ENCODE measurements around the gene CEP112.

CEP112 gene

GRCh38 chr17:65627891-65628643 lies 563.9 kb downstream of the CEP112 start:
- DNase-seq, result no peak

- no peak for DNase-seq
Measured at GRCh38 chr17:65627108-65627507, 564.8 kb downstream of the CEP112 start.

- no peak for DNase-seq
Measured at GRCh38 chr17:65626451-65626850, 565.5 kb downstream of the CEP112 start.

- DNase-seq, result no peak
Measured at GRCh38 chr17:65618516-65618915, 573.4 kb downstream of the CEP112 start.

GRCh38 chr17:65617496-65617895 lies 574.4 kb downstream of the CEP112 start:
- DNase-seq, result no peak

GRCh38 chr17:65609749-65610148 lies 582.2 kb downstream of the CEP112 start:
- no peak for DNase-seq

GRCh38 chr17:65609286-65609685 lies 582.6 kb downstream of the CEP112 start:
- no peak for DNase-seq

- no peak for DNase-seq
Measured at GRCh38 chr17:65604070-65604469, 587.9 kb downstream of the CEP112 start.

GRCh38 chr17:65601881-65602280 lies 590.1 kb downstream of the CEP112 start:
- no peak for DNase-seq

GRCh38 chr17:65601145-65601544 lies 590.8 kb downstream of the CEP112 start:
- no peak for DNase-seq

GRCh38 chr17:65600518-65600917 lies 591.4 kb downstream of the CEP112 start:
- DNase-seq, result no peak

GRCh38 chr17:65599650-65600049 lies 592.3 kb downstream of the CEP112 start:
- DNase-seq, result no peak

GRCh38 chr17:65598746-65599145 lies 593.2 kb downstream of the CEP112 start:
- DNase-seq, result no peak

GRCh38 chr17:65595071-65595656 lies 596.8 kb downstream of the CEP112 start:
- no peak for DNase-seq

GRCh38 chr17:65593855-65594845 lies 597.8 kb downstream of the CEP112 start:
- DNase-seq, result no peak

GRCh38 chr17:65593092-65593854 lies 598.7 kb downstream of the CEP112 start:
- no peak for DNase-seq

- DNase-seq, result no peak
Measured at GRCh38 chr17:65592125-65592965, 599.6 kb downstream of the CEP112 start.

GRCh38 chr17:65589321-65589720 lies 602.6 kb downstream of the CEP112 start:
- no peak for DNase-seq

GRCh38 chr17:65588181-65588808 lies 603.6 kb downstream of the CEP112 start:
- no peak for DNase-seq

- DNase-seq, result no peak
Measured at GRCh38 chr17:65587534-65588180, 604.3 kb downstream of the CEP112 start.

- no peak for DNase-seq
Measured at GRCh38 chr17:65586899-65587298, 605.0 kb downstream of the CEP112 start.

Measured in CD4-positive, alpha-beta T cell treated with Interleukin-1 beta for 1 hour (primary cell).